Activated naive CD4-positive, alpha-beta T cell treated with anti-CD3 and anti-CD28 coated beads for 36 hours (primary cell): ENCODE results near the gene KPNA4. TPM values are rescaled to one million over a fixed set of nuclear protein-coding genes. Genes with fewer than 3 reads are reported as not detected.
"Not testable (repeated sequence)": the region's sequence is repeated elsewhere in the genome, so short reads cannot be mapped to it uniquely, and the experiment has no call there.

Source experiments
- CTCF ChIA-PET: fragments of 350-600 bp; sonication (Branson Sonifier 250); formaldehyde crosslinking; loops from one replicate; lab custom pipeline; 2021; ENCODE audit warnings: antibody characterized with exemption; lab: Charles Lee
- DNase-seq: peaks from one replicate; pipeline ENCODE4 v3.0.0-alpha.2; 2020
- H3K27ac Mint-ChIP-seq: one replicate; pipeline ENCODE4 v1.8.0; 2021; ENCODE audit warnings: mild to moderate bottlenecking, mixed read lengths
- H3K27me3 Mint-ChIP-seq: one replicate; pipeline ENCODE4 v1.8.0; 2021; ENCODE audit warnings: low read depth, mixed read lengths
- H3K36me3 Mint-ChIP-seq: one replicate; pipeline ENCODE4 v1.8.0; 2021; ENCODE audit warnings: low read depth, mixed read lengths
- H3K4me1 Mint-ChIP-seq: one replicate; pipeline ENCODE4 v1.8.0; 2021; ENCODE audit warnings: low read depth, mixed read lengths
- H3K4me3 Mint-ChIP-seq: one replicate; pipeline ENCODE4 v1.8.0; 2021; ENCODE audit warnings: mild to moderate bottlenecking, moderate library complexity, mixed read lengths
- H3K9me3 Mint-ChIP-seq: one replicate; pipeline ENCODE4 v1.8.0; 2021; ENCODE audit warnings: mixed read lengths
- intact Hi-C: fragments of 100-400 bp; cut with micrococcal nuclease; formaldehyde crosslinking; loops from one replicate; pipeline ENCODE4 v1.15.1; 2023
- total RNA-seq, 2 experiments: library from RNA; stranded (reverse); gene quantifications; one replicate each; pipeline ENCODE4 v1.2.3, GENCODE V29; 2021

The KPNA4 gene
- total RNA-seq = 10 to 100 TPM; 43.2 to 59.4 TPM

- H3K4me1 Mint-ChIP-seq = peaks cover 40% of the 10 kb centered on the region
- peak; percentile 97 for DNase-seq
- CTCF ChIA-PET = no interaction called here
- H3K27me3 Mint-ChIP-seq = no peaks in the 10 kb centered on the region
- H3K27ac Mint-ChIP-seq = peak within 1 kb of the TSS; percentile 97
- H3K36me3 Mint-ChIP-seq = peaks cover 31% of the 10 kb centered on the region
- H3K9me3 Mint-ChIP-seq = peaks cover 8% of the 10 kb centered on the region
- intact Hi-C loops = loop anchor here (1.0 to 5.0 kb wide), 8 partner anchors 116 to 832 kb away; partner anchors contain the start of genes IFT80, NMD3, SMC4 and TRIM59
- peak within 1 kb of the TSS; percentile 93 for H3K4me3 Mint-ChIP-seq
Observed at GRCh38 chr3:160565442-160566403, at the start of gene KPNA4. TSS of gene KPNA4 (minus strand) at chr3:160565571. CDS start at chr3:160565282, 289 bp downstream.

- peaks cover 16% of the 10 kb centered on the region for H3K27me3 Mint-ChIP-seq
Observed at GRCh38 chr3:160613661-160614060, 48.3 kb upstream of the KPNA4 start.

GRCh38 chr3:160612386-160613075 is 47.2 kb upstream of the KPNA4 start:
- H3K36me3 Mint-ChIP-seq = no peaks in the 10 kb centered on the region
- H3K4me3 Mint-ChIP-seq = no peak overlapping the region
- intact Hi-C loops = no loop called here
- H3K27ac Mint-ChIP-seq = no peak overlapping the region
- no peaks in the 10 kb centered on the region for H3K9me3 Mint-ChIP-seq
- no peaks in the 10 kb centered on the region for H3K4me1 Mint-ChIP-seq
- peaks cover 16% of the 10 kb centered on the region for H3K27me3 Mint-ChIP-seq
- no peak for DNase-seq
- CTCF ChIA-PET = no interaction called here

More at GRCh38 chr3:160613661-160614060, 48.3 kb upstream of the KPNA4 start:
- Mint-ChIP-seq H3K27ac (no peak overlapping the region), H3K36me3 (no peaks in the 10 kb centered on the region), H3K4me3 (no peak overlapping the region), H3K9me3 (no peaks in the 10 kb centered on the region), H3K4me1 (no peaks in the 10 kb centered on the region)
- intact Hi-C loops = no loop called here
- CTCF ChIA-PET = no interaction called here
- no peak for DNase-seq

- DNase-seq = no peak
- no peak overlapping the region for H3K4me3 Mint-ChIP-seq
- H3K36me3 Mint-ChIP-seq = no peaks in the 10 kb centered on the region
- H3K27me3 Mint-ChIP-seq = peaks cover 14% of the 10 kb centered on the region
- no peaks in the 10 kb centered on the region for H3K4me1 Mint-ChIP-seq
- intact Hi-C loops = no loop called here
- CTCF ChIA-PET = no interaction called here
- no peaks in the 10 kb centered on the region for H3K9me3 Mint-ChIP-seq
- no peak overlapping the region for H3K27ac Mint-ChIP-seq
Observed at GRCh38 chr3:160611141-160611540, 45.8 kb upstream of the KPNA4 start.

- no peaks in the 10 kb centered on the region for H3K4me1 Mint-ChIP-seq
Observed at GRCh38 chr3:160608870-160609269, 43.5 kb upstream of the KPNA4 start.

GRCh38 chr3:160607826-160608225 is 42.5 kb upstream of the KPNA4 start:
- no peak overlapping the region for H3K4me3 Mint-ChIP-seq
- no peak overlapping the region for H3K27ac Mint-ChIP-seq
- CTCF ChIA-PET = no interaction called here

More at GRCh38 chr3:160608870-160609269, 43.5 kb upstream of the KPNA4 start:
- H3K9me3 Mint-ChIP-seq = no peaks in the 10 kb centered on the region
- H3K27ac Mint-ChIP-seq = no peak overlapping the region
- DNase-seq = no peak
- H3K27me3 Mint-ChIP-seq = peaks cover 13% of the 10 kb centered on the region
- intact Hi-C loops = no loop called here
- no peak overlapping the region for H3K4me3 Mint-ChIP-seq
- CTCF ChIA-PET = no interaction called here
- no peaks in the 10 kb centered on the region for H3K36me3 Mint-ChIP-seq

GRCh38 chr3:160605315-160605714 is 39.9 kb upstream of the KPNA4 start:
- CTCF ChIA-PET = interaction anchor here (0.6 kb wide), 1 partner anchor 441 kb away, joined by 3 read pairs; no protein-coding TSS in a partner anchor

More at GRCh38 chr3:160607826-160608225, 42.5 kb upstream of the KPNA4 start:
- no peaks in the 10 kb centered on the region for H3K9me3 Mint-ChIP-seq
- intact Hi-C loops = no loop called here
- peaks cover 11% of the 10 kb centered on the region for H3K27me3 Mint-ChIP-seq
- no peaks in the 10 kb centered on the region for H3K36me3 Mint-ChIP-seq
- no peak for DNase-seq
- H3K4me1 Mint-ChIP-seq = no peaks in the 10 kb centered on the region

GRCh38 chr3:160603845-160604244 is 38.5 kb upstream of the KPNA4 start:
- H3K9me3 Mint-ChIP-seq, H3K4me1 Mint-ChIP-seq, CTCF ChIA-PET, H3K4me3 Mint-ChIP-seq, H3K27ac Mint-ChIP-seq, H3K27me3 Mint-ChIP-seq, H3K36me3 Mint-ChIP-seq, intact Hi-C loops, DNase-seq: not testable (repeated sequence)

More at GRCh38 chr3:160605315-160605714, 39.9 kb upstream of the KPNA4 start:
- Mint-ChIP-seq H3K4me3 (no peak overlapping the region), H3K27ac (no peak overlapping the region), H3K27me3 (peaks cover 2% of the 10 kb centered on the region), H3K4me1 (no peaks in the 10 kb centered on the region), H3K36me3 (no peaks in the 10 kb centered on the region), H3K9me3 (no peaks in the 10 kb centered on the region)
- DNase-seq = no peak
- intact Hi-C loops = no loop called here

GRCh38 chr3:160602259-160602658 is 36.9 kb upstream of the KPNA4 start:
- CTCF ChIA-PET = no interaction called here
- Mint-ChIP-seq H3K27ac (no peak overlapping the region), H3K27me3 (no peaks in the 10 kb centered on the region)

GRCh38 chr3:160601288-160601687 is 35.9 kb upstream of the KPNA4 start:
- no peaks in the 10 kb centered on the region for H3K36me3 Mint-ChIP-seq
- no peak for DNase-seq
- no peaks in the 10 kb centered on the region for H3K9me3 Mint-ChIP-seq
- H3K27ac Mint-ChIP-seq = no peak overlapping the region
- no peak overlapping the region for H3K4me3 Mint-ChIP-seq
- H3K27me3 Mint-ChIP-seq = no peaks in the 10 kb centered on the region
- no peaks in the 10 kb centered on the region for H3K4me1 Mint-ChIP-seq
- intact Hi-C loops = no loop called here
- CTCF ChIA-PET = no interaction called here

More at GRCh38 chr3:160602259-160602658, 36.9 kb upstream of the KPNA4 start:
- Mint-ChIP-seq H3K9me3 (no peaks in the 10 kb centered on the region), H3K4me3 (no peak overlapping the region), H3K36me3 (no peaks in the 10 kb centered on the region), H3K4me1 (no peaks in the 10 kb centered on the region)
- no peak for DNase-seq
- intact Hi-C loops = no loop called here

- no peaks in the 10 kb centered on the region for H3K36me3 Mint-ChIP-seq
Observed at GRCh38 chr3:160598865-160599264, 33.5 kb upstream of the KPNA4 start.

GRCh38 chr3:160588023-160588422 is 22.7 kb upstream of the KPNA4 start:
- Mint-ChIP-seq H3K4me3 (no peak overlapping the region), H3K36me3 (no peaks in the 10 kb centered on the region)
- no peak for DNase-seq

More at GRCh38 chr3:160598865-160599264, 33.5 kb upstream of the KPNA4 start:
- no peak for DNase-seq
- intact Hi-C loops = no loop called here
- Mint-ChIP-seq H3K27ac (no peak overlapping the region), H3K4me1 (no peaks in the 10 kb centered on the region), H3K27me3 (no peaks in the 10 kb centered on the region), H3K4me3 (no peak overlapping the region), H3K9me3 (peaks cover 5% of the 10 kb centered on the region)
- CTCF ChIA-PET = interaction anchor here (0.6 to 1.2 kb wide), 2 partner anchors 9 to 13 kb away, joined by 3 to 4 read pairs; no protein-coding TSS in a partner anchor

More at GRCh38 chr3:160588023-160588422, 22.7 kb upstream of the KPNA4 start:
- Mint-ChIP-seq H3K27me3 (peaks cover 33% of the 10 kb centered on the region), H3K4me1 (no peaks in the 10 kb centered on the region), H3K9me3 (no peaks in the 10 kb centered on the region), H3K27ac (no peak overlapping the region)
- intact Hi-C loops = no loop called here
- CTCF ChIA-PET = no interaction called here
